Measurements from ENCODE around the gene RHEBL1.
A peak's percentile ranks its signal among the peaks of the same experiment; 100 is the strongest.

RHEBL1 gene, protein sequence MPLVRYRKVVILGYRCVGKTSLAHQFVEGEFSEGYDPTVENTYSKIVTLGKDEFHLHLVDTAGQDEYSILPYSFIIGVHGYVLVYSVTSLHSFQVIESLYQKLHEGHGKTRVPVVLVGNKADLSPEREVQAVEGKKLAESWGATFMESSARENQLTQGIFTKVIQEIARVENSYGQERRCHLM

DNA sequence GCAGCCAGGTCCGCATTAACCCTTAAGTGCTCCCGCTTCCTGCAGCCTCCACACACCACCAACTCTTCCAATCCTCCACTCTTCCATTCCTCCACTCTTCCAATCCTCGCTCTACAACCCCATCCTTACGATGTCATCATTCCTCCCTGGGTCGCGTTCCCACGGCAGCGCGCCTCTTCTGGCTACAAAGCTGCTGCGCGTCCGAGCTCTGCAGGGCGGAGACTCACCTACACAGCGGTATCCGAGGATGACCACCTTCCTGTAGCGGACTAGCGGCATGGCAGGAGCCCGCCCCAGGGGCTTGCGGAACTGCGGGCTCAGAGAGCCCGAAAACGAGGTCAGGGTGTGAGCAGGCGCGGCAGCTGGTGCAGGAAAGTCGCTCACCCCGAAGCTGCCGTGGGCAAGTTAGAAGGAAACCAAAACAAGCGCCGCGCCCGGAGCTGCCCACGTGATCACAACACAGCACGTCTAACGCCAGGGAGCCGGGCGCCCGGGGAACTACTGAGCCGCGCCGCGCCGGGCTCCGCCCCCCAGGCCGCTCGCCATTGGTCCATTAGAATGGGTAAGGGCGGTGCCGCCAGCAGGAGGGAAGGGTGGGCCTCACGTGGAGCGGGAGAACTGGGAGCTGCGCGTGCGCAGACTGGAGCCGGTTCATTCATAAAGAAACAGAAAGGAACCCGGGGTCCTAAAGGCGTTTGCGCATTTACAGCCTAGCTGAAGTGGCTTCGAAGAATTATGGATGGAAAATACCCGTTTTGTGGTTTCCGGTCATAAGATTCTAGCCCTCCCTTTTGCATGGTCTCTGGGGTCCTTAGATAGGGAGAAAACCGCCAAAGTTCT lies at the start of gene RHEBL1:
TSS of gene RHEBL1 (minus strand) at position 473 of the 840 bp plus-strand sequence. CDS start at position 279, 194 bp downstream.
- in situ Hi-C loops (cut with HindIII; ENCODE audit: low pct_ligation_motif_present, low sequenced_read_pairs): no loop called here
- Histone ChIP-seq H3K36me3 (replicated peaks) (no peaks in the 10 kb centered on the region), H3K27me3 (replicated peaks) (no peaks in the 10 kb centered on the region), H3K4me3 (ENCODE audit: low read depth, low read length) (peak within 1 kb of the TSS; percentile 87), H3K27ac (peak within 1 kb of the TSS; percentile 72)
- TF ChIP-seq, protein P1, sequence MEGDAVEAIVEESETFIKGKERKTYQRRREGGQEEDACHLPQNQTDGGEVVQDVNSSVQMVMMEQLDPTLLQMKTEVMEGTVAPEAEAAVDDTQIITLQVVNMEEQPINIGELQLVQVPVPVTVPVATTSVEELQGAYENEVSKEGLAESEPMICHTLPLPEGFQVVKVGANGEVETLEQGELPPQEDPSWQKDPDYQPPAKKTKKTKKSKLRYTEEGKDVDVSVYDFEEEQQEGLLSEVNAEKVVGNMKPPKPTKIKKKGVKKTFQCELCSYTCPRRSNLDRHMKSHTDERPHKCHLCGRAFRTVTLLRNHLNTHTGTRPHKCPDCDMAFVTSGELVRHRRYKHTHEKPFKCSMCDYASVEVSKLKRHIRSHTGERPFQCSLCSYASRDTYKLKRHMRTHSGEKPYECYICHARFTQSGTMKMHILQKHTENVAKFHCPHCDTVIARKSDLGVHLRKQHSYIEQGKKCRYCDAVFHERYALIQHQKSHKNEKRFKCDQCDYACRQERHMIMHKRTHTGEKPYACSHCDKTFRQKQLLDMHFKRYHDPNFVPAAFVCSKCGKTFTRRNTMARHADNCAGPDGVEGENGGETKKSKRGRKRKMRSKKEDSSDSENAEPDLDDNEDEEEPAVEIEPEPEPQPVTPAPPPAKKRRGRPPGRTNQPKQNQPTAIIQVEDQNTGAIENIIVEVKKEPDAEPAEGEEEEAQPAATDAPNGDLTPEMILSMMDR (IDR thresholded peaks at IDR 0.05; ENCODE audit: low read depth, low read length, missing control alignments): no peak
- DNase-seq: peak; percentile 98

DNA sequence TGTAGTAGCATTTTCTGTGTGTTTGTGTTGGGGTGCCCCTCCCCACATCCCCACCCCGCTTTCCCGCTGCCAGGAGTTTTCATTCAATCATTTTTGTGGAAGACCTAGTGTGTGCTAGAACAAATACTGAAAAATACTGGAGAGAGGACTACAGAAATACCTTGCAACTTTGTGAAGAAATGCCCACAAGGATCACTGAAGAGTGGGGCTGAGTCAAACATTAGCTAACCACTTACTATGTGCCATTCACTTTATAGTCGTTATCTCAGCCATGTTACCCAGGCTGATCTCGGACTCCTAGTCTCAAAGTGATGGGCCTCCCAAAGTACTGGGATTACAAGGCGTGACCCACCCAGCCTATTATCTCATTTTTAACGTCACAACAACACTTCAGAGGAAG lies 41.4 kb upstream of the RHEBL1 start:
- Histone ChIP-seq H3K27me3 (replicated peaks) (no peaks in the 10 kb centered on the region), H3K27ac (no peak overlapping the region), H3K4me3 (ENCODE audit: low read depth, low read length) (peak overlapping the region; percentile 86), H3K36me3 (replicated peaks) (no peaks in the 10 kb centered on the region)
- in situ Hi-C loops (cut with HindIII; ENCODE audit: low pct_ligation_motif_present, low sequenced_read_pairs): no loop called here
- DNase-seq: no peak
- TF ChIP-seq, protein P1 (IDR thresholded peaks at IDR 0.05; ENCODE audit: low read depth, low read length, missing control alignments): no peak

GRCh38 chr12:49110464-49111155 lies 40.8 kb upstream of the RHEBL1 start, which contains the start of gene LMBR1L:
TSS of gene LMBR1L (minus strand) at chr12:49110847. CDS start at chr12:49110555, 292 bp downstream.
- TF ChIP-seq, protein P1 (IDR thresholded peaks at IDR 0.05; ENCODE audit: low read depth, low read length, missing control alignments): peak; percentile 62
- H3K36me3 ChIP-seq (replicated peaks): no peaks in the 10 kb centered on the region
- H3K27me3 ChIP-seq (replicated peaks): no peaks in the 10 kb centered on the region
- in situ Hi-C loops (cut with HindIII; ENCODE audit: low pct_ligation_motif_present, low sequenced_read_pairs): no loop called here
- peak within 1 kb of the TSS; percentile 86 for H3K4me3 ChIP-seq (ENCODE audit: low read depth, low read length)
- DNase-seq: peak; percentile 98
- H3K27ac ChIP-seq: peak within 1 kb of the TSS; percentile 72

- Histone ChIP-seq H3K27ac (peak overlapping the region; percentile 72), H3K27me3 (replicated peaks) (no peaks in the 10 kb centered on the region), H3K4me3 (ENCODE audit: low read depth, low read length) (peak overlapping the region; percentile 86), H3K36me3 (replicated peaks) (no peaks in the 10 kb centered on the region)
- TF ChIP-seq, protein P1 (IDR thresholded peaks at IDR 0.05; ENCODE audit: low read depth, low read length, missing control alignments): no peak
- in situ Hi-C loops (cut with HindIII; ENCODE audit: low pct_ligation_motif_present, low sequenced_read_pairs): no loop called here
- no peak for DNase-seq
These were observed 40.1 kb upstream of the RHEBL1 start for GRCh38 chr12:49109641-49110463.

GRCh38 chr12:49108958-49109404 lies 39.2 kb upstream of the RHEBL1 start:
- no peaks in the 10 kb centered on the region for H3K27me3 ChIP-seq (replicated peaks)
- H3K27ac ChIP-seq: no peak overlapping the region
- TF ChIP-seq, protein P1 (IDR thresholded peaks at IDR 0.05; ENCODE audit: low read depth, low read length, missing control alignments): no peak
- no peak for DNase-seq
- in situ Hi-C loops (cut with HindIII; ENCODE audit: low pct_ligation_motif_present, low sequenced_read_pairs): no loop called here
- H3K4me3 ChIP-seq (ENCODE audit: low read depth, low read length): peak overlapping the region; percentile 86
- peaks cover 8% of the 10 kb centered on the region for H3K36me3 ChIP-seq (replicated peaks)

Measured in brain microvascular endothelial cell (primary cell).